Astrocyte (in vitro differentiated cells and primary cell): Measurements from ENCODE around the gene RFESD. TPM values are rescaled to one million over a fixed set of nuclear protein-coding genes. Genes with fewer than 3 reads are reported as not detected.

ENCODE experiments used
- DNase-seq: peaks from one replicate; pipeline ENCODE4 v3.0.0-alpha.2; 2010; ENCODE audit warnings: low read depth
- FAIRE-seq: peaks from 2 replicates; lab custom pipeline; 2011; peaks lifted over from hg19 to GRCh38; lab: Jason Lieb, UNC
- H2AFZ ChIP-seq: 2 replicates; pipeline ENCODE4 v1.6.0; 2012; ENCODE audit warnings: low read depth, low read length, inconsistent platforms
- H3K27ac ChIP-seq: 2 replicates; pipeline ENCODE4 v1.5.1; 2011; ENCODE audit warnings: low read depth, low read length, inconsistent platforms
- H3K27me3 ChIP-seq: 2 replicates; pipeline ENCODE4 v1.6.0; 2011; ENCODE audit warnings: low read length, inconsistent platforms; ENCODE audit not compliant: insufficient read depth
- H3K36me3 ChIP-seq: 2 replicates; pipeline ENCODE4 v1.5.1; 2011; ENCODE audit warnings: low read length, inconsistent platforms; ENCODE audit not compliant: insufficient read depth
- H3K4me1 ChIP-seq: 2 replicates; pipeline ENCODE4 v1.5.1; 2011; ENCODE audit warnings: low read length, inconsistent platforms; ENCODE audit not compliant: insufficient read depth
- H3K4me2 ChIP-seq: 2 replicates; pipeline ENCODE4 v1.6.0; 2012; ENCODE audit warnings: low read length, inconsistent platforms
- H3K4me3 ChIP-seq: 2 replicates; pipeline ENCODE4 v1.5.1; 2011; ENCODE audit warnings: low read depth, mild to moderate bottlenecking, low read length, inconsistent platforms; ENCODE audit not compliant: insufficient read depth
- H3K79me2 ChIP-seq: 2 replicates; pipeline ENCODE4 v1.6.0; 2012; ENCODE audit warnings: mild to moderate bottlenecking, low read length, inconsistent platforms; ENCODE audit not compliant: insufficient read depth
- H3K9ac ChIP-seq: 2 replicates; pipeline ENCODE4 v1.6.0; 2012; ENCODE audit warnings: mild to moderate bottlenecking, low read length, inconsistent platforms
- H3K9me3 ChIP-seq: 2 replicates; pipeline ENCODE4 v1.5.1; 2012; ENCODE audit warnings: low read depth, mild to moderate bottlenecking, low read length, inconsistent platforms; ENCODE audit not compliant: insufficient read depth
- H4K20me1 ChIP-seq: 2 replicates; pipeline ENCODE4 v1.6.0; 2012; ENCODE audit warnings: low read length, inconsistent platforms; ENCODE audit not compliant: insufficient read depth
- H3K27ac Mint-ChIP-seq: one replicate; pipeline ENCODE4 v1.8.0; 2021; ENCODE audit warnings: mild to moderate bottlenecking, mixed read lengths; ENCODE audit not compliant: unreplicated experiment
- H3K27me3 Mint-ChIP-seq: one replicate; pipeline ENCODE4 v1.8.0; 2021; ENCODE audit warnings: low read depth, mixed read lengths; ENCODE audit not compliant: unreplicated experiment
- H3K36me3 Mint-ChIP-seq: one replicate; pipeline ENCODE4 v1.8.0; 2021; ENCODE audit warnings: low read depth, mixed read lengths; ENCODE audit not compliant: unreplicated experiment
- H3K4me1 Mint-ChIP-seq: one replicate; pipeline ENCODE4 v1.8.0; 2021; ENCODE audit warnings: low read depth, mixed read lengths; ENCODE audit not compliant: unreplicated experiment
- H3K4me3 Mint-ChIP-seq: one replicate; pipeline ENCODE4 v1.8.0; 2021; ENCODE audit warnings: mild to moderate bottlenecking, moderate library complexity, mixed read lengths; ENCODE audit not compliant: unreplicated experiment
- H3K9me3 Mint-ChIP-seq: one replicate; pipeline ENCODE4 v1.8.0; 2021; ENCODE audit warnings: mild to moderate bottlenecking, mixed read lengths; ENCODE audit not compliant: unreplicated experiment
- CTCF ChIP-seq: IDR thresholded peaks from 2 replicates; pipeline ENCODE4 v1.5.1; 2011; ENCODE audit warnings: low read depth, mild to moderate bottlenecking, inconsistent platforms, low read length, moderate library complexity; ENCODE audit not compliant: insufficient read depth
- EZH2 ChIP-seq: IDR thresholded peaks from 2 replicates; pipeline ENCODE4 v1.6.1; 2012; ENCODE audit warnings: mild to moderate bottlenecking, low read length, inconsistent platforms; ENCODE audit not compliant: insufficient read depth
- total RNA-seq: library from RNA; stranded (reverse); gene quantifications from 2 replicates; pipeline ENCODE4 v1.2.1, GENCODE V29; 2021

RFESD gene
- total RNA-seq, 1 donor from 2014 or later: 2.2 TPM

GRCh38 chr5:95672641-95673040 lies 26.1 kb downstream of the RFESD start:
- peaks cover 25% of the 10 kb centered on the region for H3K4me1 ChIP-seq
- no peak overlapping the region for H3K27ac ChIP-seq
- no peak overlapping the region for H2AFZ ChIP-seq
- DNase-seq (no peak), FAIRE-seq (peak; percentile 49)
- H4K20me1 ChIP-seq: no peaks in the 10 kb centered on the region
- Mint-ChIP-seq H3K4me1 (peaks cover 17% of the 10 kb centered on the region), H3K27ac (no peak overlapping the region), H3K36me3 (no peaks in the 10 kb centered on the region), H3K27me3 (no peaks in the 10 kb centered on the region), H3K4me3 (no peak overlapping the region), H3K9me3 (no peaks in the 10 kb centered on the region)
- no peaks in the 10 kb centered on the region for H3K36me3 ChIP-seq
- H3K9me3 ChIP-seq: no peaks in the 10 kb centered on the region
- no peak overlapping the region for H3K9ac ChIP-seq
- H3K4me3 ChIP-seq: no peak overlapping the region
- no peaks in the 10 kb centered on the region for H3K27me3 ChIP-seq
- TF ChIP-seq EZH2 (no peak), CTCF (no peak)
- H3K79me2 ChIP-seq: no peaks in the 10 kb centered on the region
- no peak overlapping the region for H3K4me2 ChIP-seq

GRCh38 chr5:95673081-95673480 lies 26.5 kb downstream of the RFESD start:
- H3K27me3 Mint-ChIP-seq: no peaks in the 10 kb centered on the region
- Histone ChIP-seq H3K9me3 (no peaks in the 10 kb centered on the region), H3K27ac (no peak overlapping the region), H3K27me3 (no peaks in the 10 kb centered on the region), H3K36me3 (no peaks in the 10 kb centered on the region), H4K20me1 (no peaks in the 10 kb centered on the region), H3K79me2 (no peaks in the 10 kb centered on the region), H3K4me3 (no peak overlapping the region), H3K9ac (no peak overlapping the region), H2AFZ (no peak overlapping the region), H3K4me1 (peaks cover 25% of the 10 kb centered on the region), H3K4me2 (no peak overlapping the region)
- H3K4me1 Mint-ChIP-seq: peaks cover 17% of the 10 kb centered on the region
- TF ChIP-seq CTCF: no peak
- TF ChIP-seq EZH2: no peak
- no peaks in the 10 kb centered on the region for H3K36me3 Mint-ChIP-seq
- no peaks in the 10 kb centered on the region for H3K9me3 Mint-ChIP-seq
- peak; percentile 9 for DNase-seq
- H3K4me3 Mint-ChIP-seq: no peak overlapping the region
- no peak for FAIRE-seq
- peak overlapping the region; percentile 42 for H3K27ac Mint-ChIP-seq

GRCh38 chr5:95682891-95683290 lies 36.3 kb downstream of the RFESD start, which contains the start of gene SPATA9:
SPATA9 (minus strand) TSS chr5:95682991; CDS start chr5:95682854, 137 bp downstream.
- Histone ChIP-seq H3K36me3 (no peaks in the 10 kb centered on the region), H3K4me2 (no peak within 1 kb of the TSS), H4K20me1 (no peaks in the 10 kb centered on the region), H3K4me3 (no peak within 1 kb of the TSS), H3K79me2 (no peaks in the 10 kb centered on the region), H3K4me1 (no peaks in the 10 kb centered on the region), H3K9me3 (no peaks in the 10 kb centered on the region), H3K27ac (no peak within 1 kb of the TSS), H2AFZ (no peak within 1 kb of the TSS), H3K9ac (no peak within 1 kb of the TSS), H3K27me3 (no peaks in the 10 kb centered on the region)
- FAIRE-seq (no peak), DNase-seq (no peak)
- no peak within 1 kb of the TSS for H3K27ac Mint-ChIP-seq
- peaks cover 2% of the 10 kb centered on the region for H3K4me1 Mint-ChIP-seq
- no peaks in the 10 kb centered on the region for H3K9me3 Mint-ChIP-seq
- peaks cover 1% of the 10 kb centered on the region for H3K36me3 Mint-ChIP-seq
- H3K4me3 Mint-ChIP-seq: no peak within 1 kb of the TSS
- no peak for TF ChIP-seq CTCF
- no peak for TF ChIP-seq EZH2
- H3K27me3 Mint-ChIP-seq: no peaks in the 10 kb centered on the region
